PC-3 (cell line): Measurements from ENCODE around the gene IGF1.
"Not testable (repeated sequence)": the region's sequence is repeated elsewhere in the genome, so short reads cannot be mapped to it uniquely, and the experiment has no call there.

ENCODE experiments used
- CTCF ChIP-seq: fragments of 300-600 bp; sonication (generic); conservative IDR thresholded peaks from 2 replicates; pipeline ENCODE4 v1.5.1; 2017; ENCODE audit warnings: antibody characterized with exemption, low read depth, mild to moderate bottlenecking, low read length
- EZH2 ChIP-seq: fragments of 300-600 bp; sonication (generic); IDR thresholded peaks from one replicate; pipeline ENCODE4 v1.6.1; 2017; ENCODE audit warnings: antibody characterized with exemption, mild to moderate bottlenecking, low read length; ENCODE audit not compliant: unreplicated experiment
- EZH2phosphoT487 ChIP-seq: fragments of 300-600 bp; sonication (generic); IDR thresholded peaks from 2 replicates; pipeline ENCODE4 v1.6.1; 2018; ENCODE audit warnings: mild to moderate bottlenecking, antibody characterized with exemption, low read length, borderline replicate concordance

- TF ChIP-seq CTCF, EZH2phosphoT487, EZH2: not testable (repeated sequence)
Measured at GRCh38 chr12:102354281-102354680, 126.1 kb downstream of the IGF1 start.
